Liver (tissue), 9 donors: ENCODE data around the gene DRAM2. TPM values are rescaled to one million over a fixed set of nuclear protein-coding genes. Genes with fewer than 3 reads are reported as not detected.

ENCODE experiments used
- DNase-seq: peaks from one replicate; pipeline ENCODE4 v3.0.0-alpha.2; 2017; ENCODE audit warnings: low spot score
- H3K27ac ChIP-seq, 2 donors: one replicate each; pipeline ENCODE4 v1.7.0; 2013; ENCODE audit warnings: inconsistent platforms in 2 of 2, low read length in 2 of 2, control low read depth in 1 of 2, low read depth in 1 of 2, mild to moderate bottlenecking in 1 of 2
- H3K27me3 ChIP-seq, 4 donors: one replicate each; pipeline versions ENCODE4 v1.6.1 to v1.7.0; 2013; ENCODE audit warnings: low read length in 3 of 4, inconsistent platforms in 1 of 4, mild to moderate bottlenecking in 1 of 4, moderate library complexity in 1 of 4; ENCODE audit not compliant: control insufficient read depth in 4 of 4, insufficient read depth in 4 of 4
- H3K36me3 ChIP-seq, 4 donors: one replicate each; pipeline versions ENCODE4 v1.6.1 to v1.7.0; 2013; ENCODE audit warnings: low read length in 3 of 4, mild to moderate bottlenecking in 3 of 4, low read depth in 1 of 4, moderate library complexity in 1 of 4; ENCODE audit not compliant: control insufficient read depth in 4 of 4, insufficient read depth in 3 of 4
- H3K4me1 ChIP-seq, 4 donors: one replicate each; pipeline versions ENCODE4 v1.6.1 to v1.7.0; 2013; ENCODE audit warnings: low read length in 3 of 4, mild to moderate bottlenecking in 3 of 4, moderate library complexity in 1 of 4; ENCODE audit not compliant: control insufficient read depth in 4 of 4, insufficient read depth in 4 of 4
- H3K4me3 ChIP-seq, 3 donors: one replicate each; pipeline versions ENCODE4 v1.6.1 to v1.7.0; 2013; ENCODE audit warnings: low read length in 3 of 3, control low read depth in 1 of 3, low read depth in 1 of 3, mild to moderate bottlenecking in 1 of 3
- H3K9ac ChIP-seq, 2 donors: one replicate each; pipeline ENCODE4 v1.7.0; 2013; ENCODE audit warnings: low read length in 2 of 2, mild to moderate bottlenecking in 2 of 2, moderate library complexity in 2 of 2, control low read depth in 1 of 2, low read depth in 1 of 2
- H3K9me3 ChIP-seq, 4 donors: one replicate each; pipeline versions ENCODE4 v1.6.1 to v1.7.0; 2013; ENCODE audit warnings: low read length in 3 of 4; ENCODE audit not compliant: control insufficient read depth in 4 of 4
- EGR1 ChIP-seq, 2 donors: IDR thresholded peaks; 2 replicates each; pipeline ENCODE4 v1.6.1; 2016 to 2018; ENCODE audit warnings: antibody characterized with exemption in 2 of 2, low read depth in 2 of 2
- FOXA1 ChIP-seq: IDR thresholded peaks from 2 replicates; pipeline ENCODE4 v1.6.1; 2016; ENCODE audit warnings: antibody characterized with exemption
- FOXA2 ChIP-seq: IDR thresholded peaks from 2 replicates; pipeline ENCODE4 v1.6.1; 2016; ENCODE audit warnings: antibody characterized with exemption
- GABPA ChIP-seq, 2 donors: IDR thresholded peaks in 1 of 2; conservative IDR thresholded peaks in 1 of 2; 2 replicates each; pipeline ENCODE4 v1.6.1; 2016; ENCODE audit warnings: antibody characterized with exemption in 2 of 2, mild to moderate bottlenecking in 1 of 2, moderate library complexity in 1 of 2
- HNF4A ChIP-seq, 2 donors: conservative IDR thresholded peaks; 2 replicates each; pipeline ENCODE4 v1.6.1; 2016; ENCODE audit warnings: antibody characterized with exemption in 2 of 2, mild to moderate bottlenecking in 2 of 2
- HNF4G ChIP-seq: IDR thresholded peaks from 2 replicates; pipeline ENCODE4 v1.6.1; 2016; ENCODE audit warnings: antibody characterized with exemption
- JUND ChIP-seq, 2 donors: IDR thresholded peaks; 2 replicates each; pipeline ENCODE4 v1.6.1; 2016; ENCODE audit warnings: antibody characterized with exemption in 2 of 2
- NR2F2 ChIP-seq: IDR thresholded peaks from 2 replicates; pipeline ENCODE4 v1.6.1; 2016; ENCODE audit warnings: antibody characterized with exemption
- RAD21 ChIP-seq, 2 donors: IDR thresholded peaks; 2 replicates each; pipeline ENCODE4 v1.6.1; 2016; ENCODE audit warnings: antibody characterized with exemption in 2 of 2, mild to moderate bottlenecking in 2 of 2
- REST ChIP-seq: IDR thresholded peaks from 2 replicates; pipeline ENCODE4 v1.6.1; 2016; ENCODE audit warnings: antibody characterized with exemption, mild to moderate bottlenecking
- SP1 ChIP-seq: IDR thresholded peaks from 2 replicates; pipeline ENCODE4 v1.6.1; 2018; ENCODE audit warnings: antibody characterized with exemption, mild to moderate bottlenecking
- TAF1 ChIP-seq: conservative IDR thresholded peaks from 2 replicates; pipeline ENCODE4 v1.6.1; 2016; ENCODE audit warnings: antibody characterized with exemption, mild to moderate bottlenecking
- YY1 ChIP-seq: IDR thresholded peaks from 2 replicates; pipeline ENCODE4 v1.6.1; 2016; ENCODE audit warnings: antibody characterized with exemption, mild to moderate bottlenecking
- ZBTB33 ChIP-seq: IDR thresholded peaks from 2 replicates; pipeline ENCODE4 v1.6.1; 2016; ENCODE audit warnings: antibody characterized with exemption
- WGBS: extraction: QIAGEN DNeasy Blood & Tissue Kit; methylation state at CpG from one replicate; pipeline ENCODE4 v1.1.7; 2013; 5-methylcytosine and 5-hydroxymethylcytosine counted together
- polyA plus RNA-seq, 2 donors: library from polyadenylated mRNA; stranded (reverse) in 1 of 2; unstranded in 1 of 2; fragments of 200-250 nt in 1 of 2; fragments of >200 nt in 1 of 2; fragmentation: Nextera tagmentation in 1 of 2; extraction: Ambion mirVana in 1 of 2; gene quantifications; one replicate each; pipeline versions ENCODE4 v1.2.1 to v1.2.3, GENCODE V29; 2013 to 2015
- total RNA-seq, 2 donors: library from RNA; depleted of rRNA; stranded (reverse); fragments of >200 nt; gene quantifications; one replicate each; pipeline ENCODE4 v1.2.3, GENCODE V29; 2014
- TF ChIP-seq, protein P1 (sequence below): IDR thresholded peaks from 2 replicates; pipeline ENCODE4 v1.6.1; 2016; ENCODE audit warnings: antibody characterized with exemption
- TF ChIP-seq, protein P2 (sequence below): IDR thresholded peaks from 2 replicates; pipeline ENCODE4 v1.6.1; 2016; ENCODE audit warnings: antibody characterized with exemption
- donor health status: healthy.
- donor health status: healthy.
- donor health status: healthy.
- donor health status: healthy.
- donor health status: healthy.

The DRAM2 gene
- total and polyA plus RNA-seq, 4 donors = 15.7 to 33.9 (median 19.8) TPM

DNA sequence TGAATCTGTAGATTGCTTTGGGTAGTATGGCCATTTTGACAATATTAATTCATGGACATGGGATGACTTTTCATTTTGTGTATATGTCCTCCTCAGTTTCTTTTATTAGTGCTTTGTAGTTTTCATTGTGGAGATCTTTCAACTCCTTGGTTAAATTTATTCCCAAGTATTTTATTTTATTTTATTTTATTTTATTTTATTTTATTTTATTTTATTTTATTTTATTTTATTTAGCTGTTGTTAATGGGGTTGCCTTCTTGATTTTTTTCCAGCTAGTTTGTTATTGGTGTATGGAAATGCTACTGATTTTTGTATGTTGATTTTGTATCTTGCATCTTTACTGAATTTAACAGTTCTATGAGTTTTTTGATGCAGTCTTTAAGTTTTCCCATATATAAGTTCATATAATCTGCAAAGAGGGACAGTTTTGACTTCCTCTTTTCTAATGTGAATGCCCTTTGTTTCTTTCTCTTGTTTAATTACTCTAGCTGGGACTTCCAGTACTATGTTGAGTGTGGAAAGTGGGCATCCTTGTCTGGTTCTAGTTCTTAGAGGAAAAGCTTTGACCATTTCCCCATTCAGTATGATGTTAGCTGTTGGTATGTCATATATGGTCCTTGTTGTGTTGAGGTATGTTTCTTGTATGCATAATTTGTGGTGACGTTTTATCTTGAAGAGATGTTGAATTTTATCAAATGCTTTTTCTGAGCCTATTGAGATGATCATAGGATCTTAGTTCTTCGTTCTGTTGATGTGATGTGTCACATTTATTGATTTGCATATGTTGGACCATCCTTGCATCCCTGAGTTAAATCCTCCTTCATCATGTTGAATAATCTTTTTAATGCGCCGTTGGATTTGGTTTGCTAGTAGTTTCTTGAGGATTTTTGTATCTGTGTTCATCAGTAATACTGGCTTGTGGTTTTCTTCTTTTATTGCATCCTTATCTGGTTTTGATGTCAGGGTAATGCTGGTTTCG lies 14.4 kb upstream of the DRAM2 start:
- no peak overlapping the region for H3K27ac ChIP-seq
- no peak overlapping the region for H3K4me3 ChIP-seq
- TF ChIP-seq, protein P1, sequence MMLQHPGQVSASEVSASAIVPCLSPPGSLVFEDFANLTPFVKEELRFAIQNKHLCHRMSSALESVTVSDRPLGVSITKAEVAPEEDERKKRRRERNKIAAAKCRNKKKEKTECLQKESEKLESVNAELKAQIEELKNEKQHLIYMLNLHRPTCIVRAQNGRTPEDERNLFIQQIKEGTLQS = no peak
- no peak for TF ChIP-seq SP1
- no peak for TF ChIP-seq FOXA2
- no peak for TF ChIP-seq NR2F2
- no peak for TF ChIP-seq HNF4A (conservative IDR thresholded peaks at IDR 0.05)
- TF ChIP-seq REST = no peak
- TF ChIP-seq RAD21 (IDR thresholded peaks at IDR 0.05) = no peak
- no peak for TF ChIP-seq TAF1
- H3K36me3 ChIP-seq = peaks cover 3 to 22% (median 13%) of the 10 kb centered on the region in 4 donors
- DNase-seq = no peak
- no peaks in the 10 kb centered on the region for H3K9me3 ChIP-seq
- WGBS = 88% methylated on average over 5 of the region's 5 CpGs
- H3K4me1 ChIP-seq = peaks cover 0 to 11% (median 7%) of the 10 kb centered on the region in 4 donors
- no peak overlapping the region for H3K9ac ChIP-seq
- no peaks in the 10 kb centered on the region for H3K27me3 ChIP-seq

GRCh38 chr1:111151838-111152237 lies 11.9 kb upstream of the DRAM2 start:
- Histone ChIP-seq H3K27ac (no peak overlapping the region), H3K9ac (no peak overlapping the region), H3K9me3 (no peaks in the 10 kb centered on the region), H3K27me3 (no peaks in the 10 kb centered on the region), H3K4me3 (no peak overlapping the region), H3K4me1 (peaks cover 0 to 11% (median 9%) of the 10 kb centered on the region in 4 donors), H3K36me3 (peaks cover 5 to 36% (median 20%) of the 10 kb centered on the region in 4 donors)
- no peak for DNase-seq
- 65% methylated on average over 3 of the region's 3 CpGs for WGBS
- TF ChIP-seq NR2F2 = no peak
- no peak for TF ChIP-seq FOXA1
- TF ChIP-seq SP1 = no peak
- no peak for TF ChIP-seq TAF1
- no peak for TF ChIP-seq JUND (IDR thresholded peaks at IDR 0.05)
- no peak for TF ChIP-seq GABPA (IDR thresholded peaks at IDR 0.05 in 1 of 2, conservative IDR thresholded peaks at IDR 0.05 in 1 of 2)
- TF ChIP-seq ZBTB33 = no peak
- no peak for TF ChIP-seq RAD21 (IDR thresholded peaks at IDR 0.05)
- TF ChIP-seq HNF4G = no peak
- TF ChIP-seq EGR1 (IDR thresholded peaks at IDR 0.05; ENCODE audit: low read depth in 2 of 2) = no peak
- TF ChIP-seq, protein P2, sequence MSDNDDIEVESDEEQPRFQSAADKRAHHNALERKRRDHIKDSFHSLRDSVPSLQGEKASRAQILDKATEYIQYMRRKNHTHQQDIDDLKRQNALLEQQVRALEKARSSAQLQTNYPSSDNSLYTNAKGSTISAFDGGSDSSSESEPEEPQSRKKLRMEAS = no peak
- no peak for TF ChIP-seq HNF4A (conservative IDR thresholded peaks at IDR 0.05)
- no peak for TF ChIP-seq YY1
